OCI-LY1 (cell line): ENCODE results near the gene ZNF148.

ENCODE experiments used
- CTCF ChIP-seq: fragments of 200-600 bp; sonication (generic), shearing (Covaris generic); IDR thresholded peaks from 2 replicates; pipeline ENCODE4 v1.5.1; 2017; ENCODE audit warnings: mild to moderate bottlenecking, antibody characterized with exemption, low read length, moderate library complexity, mixed read lengths
- EZH2 ChIP-seq: fragments of 200-600 bp; sonication (generic), shearing (Covaris generic); IDR thresholded peaks from 2 replicates; pipeline ENCODE4 v1.8.0; 2017; ENCODE audit warnings: borderline replicate concordance, mixed run types, mild to moderate bottlenecking, antibody characterized with exemption, low read length, moderate library complexity, mixed read lengths

DNA sequence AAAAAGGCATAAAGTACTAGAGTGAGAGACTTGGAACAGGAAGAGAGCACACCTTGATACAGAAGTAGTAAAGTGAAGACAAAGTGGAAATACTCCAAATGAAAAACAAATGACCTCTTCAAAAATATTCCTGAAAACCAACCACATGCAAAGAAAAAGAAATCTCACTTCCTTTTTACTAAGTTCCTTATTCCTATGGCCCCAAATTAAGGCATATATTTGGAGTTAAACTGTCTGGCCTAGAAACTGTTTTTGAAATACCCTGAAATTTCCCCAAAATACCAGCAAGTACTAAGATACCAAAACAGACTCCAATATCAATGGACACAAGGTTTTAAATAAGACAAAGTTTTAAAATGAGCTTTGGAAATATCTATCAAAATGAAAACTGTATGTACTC lies 58.2 kb downstream of the ZNF148 start:
- no peak for TF ChIP-seq CTCF
- TF ChIP-seq EZH2, result no peak
